Measurements from ENCODE around the gene CIC.

- TF ChIP-seq CTCF (conservative IDR thresholded peaks at IDR 0.05), result no peak
- no peak for TF ChIP-seq EZH2 (IDR thresholded peaks at IDR 0.05; ENCODE audit: low read depth)
These were observed 45.0 kb downstream of the CIC start for GRCh38 chr19:42313840-42314755.
